Endothelial cell (in vitro differentiated cells): ENCODE results near the gene KLHL8. TPM values are rescaled to one million over a fixed set of nuclear protein-coding genes. Genes with fewer than 3 reads are reported as not detected.

ENCODE experiments used
- DNase-seq: peaks from one replicate; pipeline ENCODE4 v3.0.0; 2021; ENCODE audit warnings: low spot score
- H3K27ac Mint-ChIP-seq: one replicate; pipeline ENCODE4 v1.8.0; 2021; ENCODE audit warnings: mixed read lengths, inconsistent platforms; ENCODE audit not compliant: unreplicated experiment
- H3K27me3 Mint-ChIP-seq: one replicate; pipeline ENCODE4 v1.8.0; 2021; ENCODE audit warnings: mild to moderate bottlenecking, moderate library complexity, mixed read lengths, inconsistent platforms; ENCODE audit not compliant: unreplicated experiment
- H3K36me3 Mint-ChIP-seq: one replicate; pipeline ENCODE4 v1.8.0; 2021; ENCODE audit warnings: mild to moderate bottlenecking, low read depth, mixed read lengths, inconsistent platforms; ENCODE audit not compliant: unreplicated experiment
- H3K4me1 Mint-ChIP-seq: one replicate; pipeline ENCODE4 v1.8.0; 2021; ENCODE audit warnings: mild to moderate bottlenecking, mixed read lengths, inconsistent platforms; ENCODE audit not compliant: unreplicated experiment
- H3K4me3 Mint-ChIP-seq: one replicate; pipeline ENCODE4 v1.8.0; 2021; ENCODE audit warnings: mild to moderate bottlenecking, mixed read lengths, inconsistent platforms; ENCODE audit not compliant: unreplicated experiment
- H3K9me3 Mint-ChIP-seq: one replicate; pipeline ENCODE4 v1.8.0; 2021; ENCODE audit warnings: mixed read lengths, inconsistent platforms; ENCODE audit not compliant: unreplicated experiment
- total RNA-seq: library from RNA; stranded (reverse); fragmentation: NEBNext Ultra II Directional; extraction: Animal tissue kit (Norgen Biotek cat#: 25700); gene quantifications from one replicate; pipeline ENCODE4 v1.2.1, GENCODE V29; 2021; ENCODE audit not compliant: unreplicated experiment
- TF ChIP-seq, protein P1 (sequence below): fragments of 200-600 bp; sonication (generic); IDR thresholded peaks from one replicate; pipeline ENCODE4 v1.5.0; 2021; ENCODE audit warnings: antibody characterized with exemption; ENCODE audit not compliant: unreplicated experiment

KLHL8 gene
- total RNA-seq, 1 donor from 2014 or later: 7.2 TPM

- no peak for DNase-seq
- Mint-ChIP-seq H3K36me3 (no peaks in the 10 kb centered on the region), H3K4me1 (no peaks in the 10 kb centered on the region), H3K9me3 (no peaks in the 10 kb centered on the region), H3K27me3 (no peaks in the 10 kb centered on the region), H3K27ac (no peak overlapping the region), H3K4me3 (no peak overlapping the region)
- TF ChIP-seq, protein P1, sequence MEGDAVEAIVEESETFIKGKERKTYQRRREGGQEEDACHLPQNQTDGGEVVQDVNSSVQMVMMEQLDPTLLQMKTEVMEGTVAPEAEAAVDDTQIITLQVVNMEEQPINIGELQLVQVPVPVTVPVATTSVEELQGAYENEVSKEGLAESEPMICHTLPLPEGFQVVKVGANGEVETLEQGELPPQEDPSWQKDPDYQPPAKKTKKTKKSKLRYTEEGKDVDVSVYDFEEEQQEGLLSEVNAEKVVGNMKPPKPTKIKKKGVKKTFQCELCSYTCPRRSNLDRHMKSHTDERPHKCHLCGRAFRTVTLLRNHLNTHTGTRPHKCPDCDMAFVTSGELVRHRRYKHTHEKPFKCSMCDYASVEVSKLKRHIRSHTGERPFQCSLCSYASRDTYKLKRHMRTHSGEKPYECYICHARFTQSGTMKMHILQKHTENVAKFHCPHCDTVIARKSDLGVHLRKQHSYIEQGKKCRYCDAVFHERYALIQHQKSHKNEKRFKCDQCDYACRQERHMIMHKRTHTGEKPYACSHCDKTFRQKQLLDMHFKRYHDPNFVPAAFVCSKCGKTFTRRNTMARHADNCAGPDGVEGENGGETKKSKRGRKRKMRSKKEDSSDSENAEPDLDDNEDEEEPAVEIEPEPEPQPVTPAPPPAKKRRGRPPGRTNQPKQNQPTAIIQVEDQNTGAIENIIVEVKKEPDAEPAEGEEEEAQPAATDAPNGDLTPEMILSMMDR: no peak
Observed at GRCh38 chr4:87185146-87185870, 35.1 kb downstream of the KLHL8 start.

DNA sequence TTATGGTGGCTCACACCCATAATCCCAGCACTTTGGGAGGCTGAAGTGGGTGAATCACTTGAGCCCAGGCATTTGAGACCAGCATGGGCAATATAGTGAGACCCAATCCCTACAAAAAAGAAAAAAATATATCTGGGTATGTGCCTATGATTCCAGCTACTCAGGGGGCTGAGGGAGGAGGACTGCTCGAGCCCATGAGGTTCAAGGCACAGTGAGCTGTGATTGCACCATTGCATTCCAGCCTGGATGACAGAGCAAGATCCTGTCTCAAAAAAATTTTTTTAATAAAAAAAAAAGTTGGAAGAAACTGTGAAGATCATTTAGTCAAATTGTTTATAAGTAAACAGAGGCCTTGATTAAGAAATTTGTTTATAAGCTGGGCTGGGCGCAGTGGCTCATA is 39.7 kb downstream of the KLHL8 start:
- DNase-seq: no peak
- H3K9me3 Mint-ChIP-seq: no peaks in the 10 kb centered on the region
- H3K36me3 Mint-ChIP-seq: no peaks in the 10 kb centered on the region
- H3K4me3 Mint-ChIP-seq: no peak overlapping the region
- TF ChIP-seq, protein P1: no peak
- no peaks in the 10 kb centered on the region for H3K27me3 Mint-ChIP-seq
- H3K27ac Mint-ChIP-seq: no peak overlapping the region
- no peaks in the 10 kb centered on the region for H3K4me1 Mint-ChIP-seq

DNA sequence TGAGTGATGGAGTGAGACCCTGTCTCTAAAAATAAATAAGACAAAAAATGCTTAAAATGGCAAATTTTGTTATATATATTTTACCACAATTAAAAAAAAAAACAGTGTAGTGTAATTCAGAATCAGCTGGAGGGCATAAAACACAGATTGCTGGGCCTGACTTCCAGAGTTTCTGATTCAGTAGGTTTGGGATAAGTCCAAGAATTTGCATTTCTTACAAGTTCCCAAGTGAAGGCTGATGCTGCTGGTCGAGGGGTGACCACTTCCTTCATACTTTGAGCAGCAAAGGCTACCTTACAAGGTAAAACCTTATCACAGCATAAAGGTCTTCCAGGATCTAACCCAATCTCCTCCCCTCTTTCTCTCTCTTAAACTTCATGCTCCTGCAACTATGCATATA is 40.7 kb downstream of the KLHL8 start:
- Mint-ChIP-seq H3K36me3 (no peaks in the 10 kb centered on the region), H3K4me3 (no peak overlapping the region), H3K4me1 (no peaks in the 10 kb centered on the region), H3K27ac (no peak overlapping the region), H3K9me3 (no peaks in the 10 kb centered on the region), H3K27me3 (no peaks in the 10 kb centered on the region)
- no peak for DNase-seq
- TF ChIP-seq, protein P1: no peak

DNA sequence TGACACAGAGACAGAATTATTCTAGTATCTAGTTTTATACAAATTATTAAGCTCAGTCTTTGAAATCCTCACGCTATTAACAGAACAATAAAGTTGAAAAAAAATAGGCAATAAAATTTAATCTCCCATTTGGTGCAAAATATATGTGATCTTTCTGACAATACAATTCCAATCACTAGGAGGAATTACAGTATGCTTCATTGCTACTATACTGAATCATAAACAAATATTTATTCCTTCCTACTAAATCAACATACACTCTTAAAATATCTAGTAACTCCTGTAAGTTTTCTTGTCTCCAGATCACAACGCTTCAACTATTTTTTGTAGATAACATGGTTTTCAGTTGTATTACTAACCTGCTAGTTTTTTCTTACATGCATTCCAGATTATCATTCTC is 45.7 kb downstream of the KLHL8 start:
- TF ChIP-seq, protein P1: no peak
- Mint-ChIP-seq H3K27me3 (no peaks in the 10 kb centered on the region), H3K36me3 (no peaks in the 10 kb centered on the region), H3K27ac (no peak overlapping the region), H3K9me3 (no peaks in the 10 kb centered on the region), H3K4me3 (no peak overlapping the region), H3K4me1 (no peaks in the 10 kb centered on the region)
- DNase-seq: no peak

- Mint-ChIP-seq H3K36me3 (no peaks in the 10 kb centered on the region), H3K4me1 (no peaks in the 10 kb centered on the region), H3K27ac (no peak overlapping the region), H3K9me3 (no peaks in the 10 kb centered on the region), H3K4me3 (no peak overlapping the region), H3K27me3 (no peaks in the 10 kb centered on the region)
- TF ChIP-seq, protein P1: no peak
- DNase-seq: no peak
Observed at GRCh38 chr4:87171944-87172343, 48.5 kb downstream of the KLHL8 start.
